Kidney (tissue), 14 donors: ENCODE measurements around the gene IFNA21. TPM values are rescaled to one million over a fixed set of nuclear protein-coding genes. Genes with fewer than 3 reads are reported as not detected.
"Not testable (repeated sequence)": the region's sequence is repeated elsewhere in the genome, so short reads cannot be mapped to it uniquely, and the experiment has no call there.

Source experiments
- DNase-seq, 5 donors: peaks; one replicate each; pipeline ENCODE4 v3.0.0-alpha.2; 2013 to 2020
- FAIRE-seq: peaks from 2 replicates; lab custom pipeline; 2012; peaks lifted over from hg19 to GRCh38; lab: Jason Lieb, UNC
- H3K27ac ChIP-seq, 2 donors: one replicate each; pipeline ENCODE4 v1.7.0; 2013; ENCODE audit warnings: low read depth in 2 of 2, low read length in 2 of 2, inconsistent platforms in 1 of 2
- H3K27me3 ChIP-seq: one replicate; pipeline ENCODE4 v1.7.1; 2013; ENCODE audit warnings: low read length, inconsistent platforms; ENCODE audit not compliant: control insufficient read depth, insufficient read depth
- H3K36me3 ChIP-seq, 3 donors: one replicate each; pipeline versions ENCODE4 v1.7.0 to v1.7.1; 2013; ENCODE audit warnings: low read length in 3 of 3, control low read depth in 1 of 3, inconsistent platforms in 1 of 3; ENCODE audit not compliant: insufficient read depth in 3 of 3, control insufficient read depth in 2 of 3
- H3K4me1 ChIP-seq, 3 donors: one replicate each; pipeline versions ENCODE4 v1.7.0 to v1.7.1; 2013; ENCODE audit warnings: low read length in 3 of 3, inconsistent platforms in 1 of 3, low read depth in 1 of 3; ENCODE audit not compliant: control insufficient read depth in 2 of 3, insufficient read depth in 2 of 3
- H3K4me3 ChIP-seq, 3 donors: one replicate each; pipeline versions ENCODE4 v1.7.0 to v1.8.1; 2013; ENCODE audit warnings: low read length in 3 of 3, control low read depth in 1 of 3, inconsistent platforms in 1 of 3
- H3K9ac ChIP-seq, 3 donors: one replicate each; pipeline versions ENCODE4 v1.7.0 to v1.7.1; 2013; ENCODE audit warnings: low read length in 3 of 3, control low read depth in 1 of 3, inconsistent platforms in 1 of 3
- H3K9me3 ChIP-seq, 3 donors: one replicate each; pipeline versions ENCODE4 v1.7.0 to v1.7.1; 2013; ENCODE audit warnings: low read length in 3 of 3, control low read depth in 1 of 3, inconsistent platforms in 1 of 3; ENCODE audit not compliant: control insufficient read depth in 2 of 3, insufficient read depth in 1 of 3
- CTCF ChIP-seq: IDR thresholded peaks from 3 replicates; pipeline ENCODE4 v1.5.1; 2012; ENCODE audit warnings: mild to moderate bottlenecking, moderate library complexity, borderline replicate concordance; ENCODE audit not compliant: insufficient read depth; ENCODE audit errors: extremely low read depth
- intact Hi-C: fragments of 100-400 bp; cut with DNase I; formaldehyde crosslinking; loops from one replicate; pipeline ENCODE4 v1.11.1; 2022
- polyA plus RNA-seq: library from polyadenylated mRNA; stranded (reverse); fragments of 350-450 nt; fragmentation: Illumina TruSeq; extraction: RNeasy Lipid Tissue Mini Kit (QIAGEN cat#74804); gene quantifications from one replicate; pipeline ENCODE4 v1.2.3, GENCODE V29; 2014; ENCODE audit warnings: low read depth, low replicate concordance; ENCODE audit not compliant: insufficient read depth
- total RNA-seq: library from RNA; stranded (reverse); fragmentation: NEBNext Ultra II Directional; extraction: Animal tissue kit (Norgen Biotek cat#: 25700); gene quantifications from one replicate; pipeline ENCODE4 v1.2.1, GENCODE V29; 2021
- donor health status: control.
- donor health status: control.
- donor health status: control.
- donor health status: control.
- donor health status: control.
- donor health status: DM: yes; HTN: yes; CAD: no.
- donor health status: Normal renal cell carcinoma (clear cell type).

The IFNA21 gene
- total and polyA plus RNA-seq, 2 donors from 2014 or later: not detected

- TF ChIP-seq CTCF: no peak
- intact Hi-C loops: no loop called here
- FAIRE-seq: no peak
These were observed 38.7 kb upstream of the IFNA21 start for GRCh38 chr9:21205204-21205603.

GRCh38 chr9:21202105-21202504 is 35.6 kb upstream of the IFNA21 start, which contains the start of gene IFNA7:
TSS of gene IFNA7 (minus strand) at chr9:21202205. CDS start at chr9:21202165, 40 bp downstream.
- H3K4me3 ChIP-seq, intact Hi-C loops, H3K27ac ChIP-seq, FAIRE-seq, H3K27me3 ChIP-seq, DNase-seq, H3K9ac ChIP-seq, H3K9me3 ChIP-seq, H3K36me3 ChIP-seq, H3K4me1 ChIP-seq: not testable (repeated sequence)

More at GRCh38 chr9:21205204-21205603, 38.7 kb upstream of the IFNA21 start:
- Histone ChIP-seq H3K36me3 (no peaks in the 10 kb centered on the region), H3K9me3 (no peaks in the 10 kb centered on the region), H3K4me3 (no peak overlapping the region), H3K27me3 (no peaks in the 10 kb centered on the region), H3K9ac (no peak overlapping the region), H3K27ac (no peak overlapping the region), H3K4me1 (no peaks in the 10 kb centered on the region)
- no peak for DNase-seq

GRCh38 chr9:21194867-21195776 is 28.7 kb upstream of the IFNA21 start:
- DNase-seq: peak in 2 of 5 donors; percentile 12 to 13
- H3K9me3 ChIP-seq, intact Hi-C loops, H3K36me3 ChIP-seq, H3K4me1 ChIP-seq, H3K9ac ChIP-seq, H3K4me3 ChIP-seq, FAIRE-seq, H3K27me3 ChIP-seq, H3K27ac ChIP-seq: not testable (repeated sequence)
- peak; percentile 37 for TF ChIP-seq CTCF

GRCh38 chr9:21187487-21187886 is 21.0 kb upstream of the IFNA21 start, which contains the start of gene IFNA4:
TSS of gene IFNA4 (minus strand) at chr9:21187587. CDS start at chr9:21187531, 56 bp downstream.
- H3K4me3 ChIP-seq, H3K36me3 ChIP-seq, DNase-seq, H3K4me1 ChIP-seq, H3K27ac ChIP-seq, FAIRE-seq, H3K9ac ChIP-seq, H3K27me3 ChIP-seq, H3K9me3 ChIP-seq, intact Hi-C loops: not testable (repeated sequence)
